ENCODE results near the gene TPCN2.

The TPCN2 gene

GRCh38 chr11:69053546-69054396 lies 5.0 kb downstream of the TPCN2 start:
- no peak for DNase-seq (ENCODE audit: low read depth)
- no peak for TF ChIP-seq CTCF (IDR thresholded peaks at IDR 0.05; ENCODE audit: low read depth, low read length, missing control alignments)
- no peak overlapping the region; the same call in 1 of the 2 replicates for H3K4me3 ChIP-seq (ENCODE audit: low read depth, low read length)

- no peak for DNase-seq (ENCODE audit: low read depth)
- no peak for TF ChIP-seq CTCF (IDR thresholded peaks at IDR 0.05; ENCODE audit: low read depth, low read length, missing control alignments)
- H3K4me3 ChIP-seq (ENCODE audit: low read depth, low read length): no peak overlapping the region
Observed at GRCh38 chr11:69054397-69055211, 5.9 kb downstream of the TPCN2 start.

- TF ChIP-seq CTCF (IDR thresholded peaks at IDR 0.05; ENCODE audit: low read depth, low read length, missing control alignments): no peak
- DNase-seq (ENCODE audit: low read depth): no peak
- H3K4me3 ChIP-seq (ENCODE audit: low read depth, low read length): no peak overlapping the region; the same call in 1 of the 2 replicates
Observed at GRCh38 chr11:69055212-69055586, 6.5 kb downstream of the TPCN2 start.

- TF ChIP-seq CTCF (IDR thresholded peaks at IDR 0.05; ENCODE audit: low read depth, low read length, missing control alignments): no peak
- DNase-seq (ENCODE audit: low read depth): peak; percentile 85
- peak overlapping the region; percentile 13; the same call in 1 of the 2 replicates for H3K4me3 ChIP-seq (ENCODE audit: low read depth, low read length)
Observed at GRCh38 chr11:69055598-69056516, 7.1 kb downstream of the TPCN2 start.

GRCh38 chr11:69057236-69057635 lies 8.5 kb downstream of the TPCN2 start:
- no peak for DNase-seq (ENCODE audit: low read depth)
- no peak for TF ChIP-seq CTCF (IDR thresholded peaks at IDR 0.05; ENCODE audit: low read depth, low read length, missing control alignments)
- no peak overlapping the region for H3K4me3 ChIP-seq (ENCODE audit: low read depth, low read length)

- no peak for DNase-seq (ENCODE audit: low read depth)
- no peak for TF ChIP-seq CTCF (IDR thresholded peaks at IDR 0.05; ENCODE audit: low read depth, low read length, missing control alignments)
- no peak overlapping the region for H3K4me3 ChIP-seq (ENCODE audit: low read depth, low read length)
Observed at GRCh38 chr11:69057801-69058200, 9.1 kb downstream of the TPCN2 start.
